GM19468 (cell line): ENCODE results near the gene OBSCN.

ENCODE experiments used
- ATAC-seq: cut with Tn5 transposase; IDR thresholded peaks from one replicate; pipeline ENCODE4 v1.9.1; 2021; ENCODE audit warnings: mild to moderate bottlenecking, moderate library complexity, moderate number of reproducible peaks; ENCODE audit not compliant: unreplicated experiment; ENCODE audit errors: extremely low read depth

The OBSCN gene, protein sequence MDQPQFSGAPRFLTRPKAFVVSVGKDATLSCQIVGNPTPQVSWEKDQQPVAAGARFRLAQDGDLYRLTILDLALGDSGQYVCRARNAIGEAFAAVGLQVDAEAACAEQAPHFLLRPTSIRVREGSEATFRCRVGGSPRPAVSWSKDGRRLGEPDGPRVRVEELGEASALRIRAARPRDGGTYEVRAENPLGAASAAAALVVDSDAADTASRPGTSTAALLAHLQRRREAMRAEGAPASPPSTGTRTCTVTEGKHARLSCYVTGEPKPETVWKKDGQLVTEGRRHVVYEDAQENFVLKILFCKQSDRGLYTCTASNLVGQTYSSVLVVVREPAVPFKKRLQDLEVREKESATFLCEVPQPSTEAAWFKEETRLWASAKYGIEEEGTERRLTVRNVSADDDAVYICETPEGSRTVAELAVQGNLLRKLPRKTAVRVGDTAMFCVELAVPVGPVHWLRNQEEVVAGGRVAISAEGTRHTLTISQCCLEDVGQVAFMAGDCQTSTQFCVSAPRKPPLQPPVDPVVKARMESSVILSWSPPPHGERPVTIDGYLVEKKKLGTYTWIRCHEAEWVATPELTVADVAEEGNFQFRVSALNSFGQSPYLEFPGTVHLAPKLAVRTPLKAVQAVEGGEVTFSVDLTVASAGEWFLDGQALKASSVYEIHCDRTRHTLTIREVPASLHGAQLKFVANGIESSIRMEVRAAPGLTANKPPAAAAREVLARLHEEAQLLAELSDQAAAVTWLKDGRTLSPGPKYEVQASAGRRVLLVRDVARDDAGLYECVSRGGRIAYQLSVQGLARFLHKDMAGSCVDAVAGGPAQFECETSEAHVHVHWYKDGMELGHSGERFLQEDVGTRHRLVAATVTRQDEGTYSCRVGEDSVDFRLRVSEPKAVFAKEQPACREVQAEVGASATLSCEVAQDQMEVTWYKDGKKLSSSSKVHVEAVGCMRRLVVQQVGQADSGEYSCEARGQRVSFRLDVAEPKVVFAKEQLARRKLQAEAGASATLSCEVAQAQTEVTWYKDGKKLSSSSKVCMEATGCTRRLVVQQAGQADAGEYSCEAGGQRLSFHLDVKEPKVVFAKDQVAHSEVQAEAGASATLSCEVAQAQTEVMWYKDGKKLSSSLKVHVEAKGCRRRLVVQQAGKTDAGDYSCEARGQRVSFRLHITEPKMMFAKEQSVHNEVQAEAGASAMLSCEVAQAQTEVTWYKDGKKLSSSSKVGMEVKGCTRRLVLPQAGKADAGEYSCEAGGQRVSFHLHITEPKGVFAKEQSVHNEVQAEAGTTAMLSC (N-terminal part only)

DNA sequence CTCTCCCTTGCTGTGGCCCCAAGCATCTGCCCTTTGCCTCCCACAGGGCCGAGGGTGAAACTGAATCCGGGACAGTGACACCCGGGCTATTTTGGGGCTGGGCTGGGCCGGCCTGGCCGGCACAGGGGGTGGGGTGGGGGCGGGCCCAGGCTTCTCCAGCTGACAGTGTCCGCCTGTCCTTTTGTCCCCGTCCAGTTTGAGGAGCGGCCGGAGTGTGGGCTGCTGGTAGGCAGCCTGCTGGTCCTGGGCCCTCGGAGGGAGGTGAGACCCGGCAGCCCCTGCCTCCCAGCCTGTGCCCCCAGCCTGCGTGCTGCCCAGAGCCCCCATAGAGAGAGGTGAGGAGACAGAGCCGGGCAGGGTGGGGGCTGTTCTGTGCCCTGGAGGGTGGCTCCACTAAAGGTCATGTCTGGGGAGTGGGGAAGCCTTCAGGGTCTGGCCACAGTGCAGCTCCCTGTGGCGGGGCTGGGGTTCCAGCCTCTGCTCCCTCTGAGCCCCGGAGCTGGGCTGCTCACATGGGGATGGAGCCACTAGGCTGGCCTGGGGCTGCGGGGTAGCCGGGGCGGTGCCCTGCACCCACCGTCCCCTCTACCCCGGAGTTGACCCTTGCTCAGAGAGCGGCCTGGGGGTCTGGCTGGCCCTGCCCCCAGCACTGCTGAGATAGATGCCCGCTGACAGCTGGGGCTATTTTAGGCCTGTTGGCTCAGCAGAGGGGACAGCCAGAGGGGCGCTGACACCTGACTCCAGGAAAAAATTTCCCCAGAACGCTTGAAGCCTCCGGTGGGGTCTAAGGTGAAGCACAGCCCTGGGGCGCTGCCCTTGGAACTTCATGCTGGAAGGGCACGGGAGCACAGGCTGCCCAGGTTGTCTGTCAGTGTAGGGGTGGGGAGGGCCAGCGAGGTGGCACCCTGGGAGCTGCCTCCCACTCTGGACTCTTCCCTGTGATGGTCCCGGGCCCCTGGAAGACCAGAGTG lies at the start of gene OBSCN:
Gene OBSCN, plus strand, starts transcription at position 194 of the 971 bp plus-strand sequence. CDS start 3,740 bp downstream, outside the sequence.
- ATAC-seq = no peak

DNA sequence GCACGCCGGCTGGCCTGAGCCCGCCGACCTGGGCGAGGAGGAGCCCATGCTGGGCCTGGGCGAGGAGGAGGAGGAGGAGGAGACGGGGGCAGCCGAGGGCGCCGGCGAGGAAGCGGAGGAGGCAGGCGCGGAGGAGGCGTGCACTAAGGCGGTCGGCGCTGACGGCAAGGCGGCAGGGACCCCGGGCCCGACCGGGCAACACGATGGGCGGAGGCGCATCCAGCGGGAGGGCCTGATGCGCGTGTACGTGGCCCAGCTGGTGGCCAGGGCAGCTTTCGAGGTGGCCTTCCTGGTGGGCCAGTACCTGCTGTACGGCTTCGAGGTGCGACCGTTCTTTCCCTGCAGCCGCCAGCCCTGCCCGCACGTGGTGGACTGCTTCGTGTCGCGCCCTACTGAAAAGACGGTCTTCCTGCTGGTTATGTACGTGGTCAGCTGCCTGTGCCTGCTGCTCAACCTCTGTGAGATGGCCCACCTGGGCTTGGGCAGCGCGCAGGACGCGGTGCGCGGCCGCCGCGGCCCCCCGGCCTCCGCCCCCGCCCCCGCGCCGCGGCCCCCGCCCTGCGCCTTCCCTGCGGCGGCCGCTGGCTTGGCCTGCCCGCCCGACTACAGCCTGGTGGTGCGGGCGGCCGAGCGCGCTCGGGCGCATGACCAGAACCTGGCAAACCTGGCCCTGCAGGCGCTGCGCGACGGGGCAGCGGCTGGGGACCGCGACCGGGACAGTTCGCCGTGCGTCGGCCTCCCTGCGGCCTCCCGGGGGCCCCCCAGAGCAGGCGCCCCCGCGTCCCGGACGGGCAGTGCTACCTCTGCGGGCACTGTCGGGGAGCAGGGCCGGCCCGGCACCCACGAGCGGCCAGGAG lies 49.5 kb upstream of the OBSCN start:
- ATAC-seq = no peak

DNA sequence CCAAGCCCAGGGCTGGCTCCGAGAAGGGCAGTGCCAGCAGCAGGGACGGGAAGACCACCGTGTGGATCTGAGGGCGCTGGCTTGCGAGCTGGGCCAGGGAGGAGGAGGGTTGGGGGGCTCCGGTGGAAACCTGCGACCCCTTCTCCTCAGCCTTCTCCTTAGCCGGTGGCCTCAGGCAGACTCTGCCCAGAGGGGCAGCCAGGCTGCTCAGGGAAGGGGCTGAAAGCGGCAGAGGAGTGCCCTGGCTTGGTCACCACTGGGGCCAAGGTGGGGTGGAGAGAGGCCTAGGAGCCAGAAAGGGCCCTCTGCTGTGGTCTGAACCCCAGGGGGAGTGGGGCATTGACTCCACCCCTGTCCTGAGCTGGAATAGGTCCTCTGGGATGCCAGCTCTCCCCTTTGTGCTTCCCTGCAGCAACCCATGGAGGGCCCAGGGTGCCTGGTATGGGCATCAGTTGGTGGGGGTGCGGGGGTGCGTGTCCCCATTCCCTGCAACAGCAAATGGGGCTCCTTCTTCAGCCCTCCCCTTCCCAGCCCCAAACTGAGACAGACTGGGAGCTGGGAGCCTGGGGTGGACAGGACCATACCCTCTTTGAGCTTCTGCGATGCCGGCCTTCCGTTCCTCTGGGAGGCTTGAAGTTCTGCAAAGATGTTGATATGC lies 48.7 kb upstream of the OBSCN start:
- ATAC-seq = no peak

DNA sequence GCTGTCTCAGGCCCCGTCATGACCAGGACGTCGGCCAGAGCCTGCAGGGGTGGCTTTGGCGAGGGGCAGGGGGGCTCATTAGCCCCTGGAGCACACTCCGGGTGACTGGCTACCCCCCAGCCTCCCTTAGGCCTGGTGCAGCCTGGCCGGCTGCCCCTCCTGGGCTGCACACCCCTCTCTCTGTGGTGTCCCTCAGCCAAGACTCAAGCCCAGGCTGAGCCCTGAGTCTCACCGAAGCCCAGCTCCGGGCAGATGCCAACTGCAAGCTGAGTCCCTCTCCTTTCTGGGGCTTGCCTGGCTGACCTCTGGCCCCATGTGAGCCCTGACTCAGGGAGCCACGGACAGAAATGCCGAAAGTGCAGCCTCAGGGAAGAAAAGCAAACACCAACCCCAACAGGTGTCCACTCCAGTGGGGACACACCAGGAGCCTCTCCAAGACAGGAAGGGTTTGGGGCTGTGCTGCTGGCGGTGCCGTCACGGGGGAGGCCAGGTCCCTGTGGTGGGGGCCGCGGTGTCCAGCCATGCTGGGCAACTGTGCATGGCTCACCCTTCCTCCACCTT lies 47.6 kb upstream of the OBSCN start:
- no peak for ATAC-seq

DNA sequence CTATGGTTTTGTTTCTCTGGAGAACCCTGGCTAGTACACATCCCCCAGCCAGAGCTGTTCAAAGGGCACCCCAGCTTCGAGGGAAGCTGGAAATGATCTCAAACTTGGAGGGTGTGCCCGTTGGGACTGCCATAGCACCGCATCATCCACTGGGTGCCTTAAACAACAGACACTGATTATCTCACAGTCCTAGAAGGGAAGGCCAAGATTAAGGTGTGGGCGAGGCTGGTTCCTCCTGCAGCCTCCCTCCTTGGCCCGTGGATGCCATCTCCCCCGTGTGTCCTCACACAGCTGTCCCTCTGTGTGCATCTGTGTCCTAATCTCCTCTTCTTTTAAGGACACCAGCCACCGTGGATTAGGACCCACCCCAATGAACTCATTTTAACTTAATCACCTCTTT lies 46.5 kb upstream of the OBSCN start:
- no peak for ATAC-seq

DNA sequence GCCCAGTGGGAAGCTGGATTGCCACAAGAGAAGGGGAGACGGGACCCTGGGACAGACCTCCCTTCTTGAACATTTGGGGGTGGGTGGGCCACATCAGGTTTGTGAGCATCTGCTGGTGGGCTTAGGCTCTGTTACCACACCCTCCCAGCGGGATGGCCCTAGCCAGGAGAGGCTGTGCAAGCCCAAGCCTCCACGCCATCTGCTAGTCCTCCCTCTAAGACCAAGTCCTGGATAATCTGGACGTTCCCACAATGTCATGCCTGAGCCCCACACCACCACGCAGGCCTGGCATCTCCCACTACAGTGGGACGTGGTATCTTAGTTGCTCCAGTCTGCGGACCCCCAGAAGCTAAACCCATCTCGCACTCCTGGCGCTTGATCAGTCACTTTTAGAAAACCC lies 46.0 kb upstream of the OBSCN start:
- ATAC-seq = no peak

DNA sequence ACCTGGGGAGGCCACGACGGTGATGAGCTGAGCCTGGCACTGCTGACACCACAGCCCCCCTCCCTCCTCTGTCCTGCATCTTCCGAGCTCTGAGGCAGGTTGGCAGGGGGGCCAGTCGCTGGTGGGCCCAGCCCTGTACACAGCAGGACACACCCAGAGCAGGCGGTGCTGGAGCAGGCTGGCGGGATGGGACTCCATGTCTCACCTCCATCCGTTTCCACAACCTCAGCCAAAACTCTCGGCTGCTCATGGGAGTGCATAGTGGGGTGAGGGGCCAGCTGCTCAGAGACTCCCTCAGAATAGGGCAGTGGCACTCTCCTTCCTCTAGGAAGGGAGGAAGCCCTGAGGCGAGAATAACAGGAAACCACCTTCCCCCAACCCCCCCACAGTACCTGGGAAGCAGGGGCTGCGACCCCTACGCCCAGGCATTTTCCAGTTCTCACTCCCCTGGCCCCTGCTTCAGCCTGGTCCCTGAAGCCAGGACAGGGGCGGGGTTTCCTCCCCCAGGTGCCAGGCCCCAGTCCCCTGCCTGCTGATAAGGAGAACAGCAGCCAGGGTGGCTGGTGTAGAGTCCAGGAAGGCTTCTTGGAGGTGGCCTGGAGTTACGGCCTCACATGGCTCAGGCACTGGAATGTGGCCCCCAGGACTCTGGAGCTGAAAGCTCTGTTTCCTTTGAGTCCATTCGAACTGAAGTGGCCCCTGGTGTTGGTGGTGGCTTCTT lies 45.4 kb upstream of the OBSCN start:
- ATAC-seq = no peak

DNA sequence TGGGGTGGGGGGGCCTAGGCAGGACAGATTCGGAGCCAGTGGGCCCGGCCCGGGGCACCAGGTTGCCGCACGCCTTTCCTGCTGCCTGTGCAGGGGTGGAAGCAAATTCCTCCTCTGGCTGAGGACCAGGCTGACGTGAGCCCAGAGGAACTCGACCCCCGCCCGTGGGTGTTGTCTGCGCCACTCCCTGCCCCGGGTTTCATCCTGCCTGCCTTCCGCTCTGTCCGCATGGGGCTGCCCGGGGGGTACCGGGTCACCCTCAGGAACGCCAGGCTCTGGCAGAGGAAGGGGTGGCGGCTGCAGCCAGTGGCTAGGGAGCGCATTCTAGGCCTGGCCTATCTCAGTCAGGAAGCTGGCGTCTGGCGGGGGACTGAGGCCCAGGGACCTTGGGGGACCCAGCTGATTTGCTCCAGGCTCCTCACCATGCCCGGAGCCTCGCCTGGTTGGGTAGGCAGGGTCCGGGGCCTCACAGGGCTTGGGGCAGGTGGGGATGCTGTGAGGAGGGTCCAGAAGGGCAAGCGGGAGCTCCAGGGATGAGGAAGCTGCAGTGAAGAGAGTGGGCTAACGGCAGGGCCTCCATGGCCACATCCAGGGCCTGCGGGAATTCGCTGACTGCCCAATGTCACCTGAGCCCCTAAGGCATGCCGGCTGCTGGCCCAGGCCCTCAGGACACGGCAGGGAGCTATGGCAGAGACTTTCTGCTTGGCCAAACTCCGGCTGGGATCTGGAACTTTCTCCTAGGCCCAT lies 44.7 kb upstream of the OBSCN start:
- no peak for ATAC-seq

DNA sequence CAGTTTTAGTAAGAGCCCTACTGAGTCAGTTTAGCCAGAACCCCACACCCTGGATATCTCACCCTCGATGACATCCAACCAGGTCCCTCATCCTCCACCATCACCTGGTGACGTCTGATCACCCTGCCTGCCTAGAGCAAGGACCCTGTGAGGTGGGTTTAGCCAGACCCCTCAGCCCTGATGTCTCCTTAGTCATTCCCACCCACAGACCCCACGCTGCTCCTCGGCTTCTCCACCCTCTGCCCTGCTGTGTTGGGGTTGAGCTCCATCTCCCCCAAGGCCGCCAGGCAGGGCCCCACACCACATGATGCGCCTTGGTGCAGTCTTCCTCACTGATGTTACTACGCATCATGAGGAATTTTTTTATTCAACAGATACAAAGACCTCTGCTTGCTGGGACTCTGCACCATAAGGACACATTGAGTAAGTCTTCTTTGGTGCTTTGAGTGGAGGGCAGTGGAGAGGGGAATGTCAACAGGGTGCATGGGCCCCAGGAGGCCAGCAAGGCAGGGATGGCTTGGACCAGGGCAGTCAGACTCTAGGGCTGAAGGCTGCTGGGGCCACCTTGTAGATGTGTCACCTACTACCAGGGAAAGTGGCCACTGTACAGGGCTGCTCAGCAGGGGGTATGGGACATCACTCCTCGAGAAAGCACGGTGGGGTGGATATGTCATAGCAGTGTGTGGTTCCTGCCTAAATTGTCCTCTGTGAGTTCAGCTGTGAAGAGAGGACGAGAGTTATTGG lies 43.9 kb upstream of the OBSCN start:
- ATAC-seq = no peak

DNA sequence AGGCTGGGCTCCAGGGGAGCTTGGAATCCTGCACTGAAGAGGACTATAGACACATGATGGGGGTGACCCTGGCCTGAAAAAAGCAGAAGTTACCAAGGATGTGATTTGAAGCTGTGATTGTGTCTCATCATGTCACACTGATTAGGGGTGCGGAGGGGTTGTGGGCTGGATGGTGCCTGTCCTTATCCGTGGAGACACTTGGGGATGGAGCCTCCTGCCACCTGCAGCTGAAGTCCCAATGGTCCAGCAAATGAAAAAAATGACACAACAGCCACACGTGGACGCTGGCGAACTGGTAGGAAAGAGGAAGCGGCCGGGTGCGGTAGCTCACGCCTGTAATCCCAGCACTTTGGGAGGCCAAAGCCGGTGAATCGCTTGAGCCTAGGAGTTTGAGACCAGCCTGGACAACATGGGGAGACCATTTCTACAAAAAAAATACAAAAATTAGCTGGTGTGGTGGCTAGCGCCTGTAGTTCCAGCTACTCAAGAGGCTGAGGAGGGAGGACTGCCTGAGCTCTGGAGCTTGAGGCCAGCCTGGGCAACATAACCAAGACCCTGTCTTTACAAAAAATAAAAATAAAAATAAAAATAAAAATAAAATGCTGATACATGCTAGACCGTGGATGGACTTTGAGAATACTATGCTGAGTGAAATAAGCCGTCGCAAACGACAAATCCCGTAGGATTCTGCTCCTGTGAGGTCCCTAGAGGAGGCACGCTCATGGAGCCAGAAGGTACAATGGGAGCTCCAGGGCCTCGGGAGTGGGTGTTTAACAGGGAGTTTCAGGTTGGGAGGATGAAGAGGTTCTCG lies 43.1 kb upstream of the OBSCN start:
- ATAC-seq = no peak

DNA sequence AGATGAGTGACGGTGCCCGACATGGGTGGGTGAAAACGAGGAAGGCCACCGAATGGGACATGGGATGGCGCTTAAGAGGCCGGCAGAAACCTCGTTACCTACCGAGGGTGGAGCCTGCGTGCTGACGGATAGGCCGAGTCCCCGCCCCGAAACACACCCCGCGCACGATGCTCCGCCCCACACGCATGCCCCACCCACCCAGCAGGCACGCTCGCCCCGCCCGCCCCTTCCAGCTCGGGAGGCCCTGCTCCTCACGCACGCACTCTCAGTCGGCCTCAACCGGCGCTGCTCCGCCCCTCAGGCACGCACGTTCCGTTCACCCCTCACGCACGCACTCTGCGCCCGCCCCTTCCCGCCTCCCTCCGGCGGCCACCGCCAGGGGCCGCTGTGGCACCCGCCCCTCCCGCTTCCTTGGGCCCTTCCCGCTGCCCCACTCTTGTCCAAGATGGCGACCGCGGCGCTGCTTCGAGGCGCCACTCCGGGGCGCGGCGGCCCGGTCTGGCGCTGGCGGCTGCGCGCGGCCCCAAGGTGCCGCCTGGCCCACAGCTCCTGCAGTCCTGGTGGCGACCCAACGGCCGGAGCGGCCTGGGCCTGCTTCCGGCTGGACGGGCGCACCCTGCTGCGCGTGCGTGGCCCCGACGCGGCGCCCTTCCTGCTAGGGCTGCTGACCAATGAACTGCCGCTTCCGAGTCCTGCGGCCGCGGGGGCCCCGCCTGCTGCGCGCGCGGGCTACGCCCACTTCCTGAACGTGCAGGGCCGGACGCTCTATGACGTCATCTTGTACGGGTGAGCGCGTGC lies 42.3 kb upstream of the OBSCN start, which contains the start of gene IBA57:
Gene IBA57, plus strand, starts transcription at position 433 of the 798 bp plus-strand sequence. Its CDS starts 13 bp downstream, at position 446.
- peak; percentile 84 for ATAC-seq

DNA sequence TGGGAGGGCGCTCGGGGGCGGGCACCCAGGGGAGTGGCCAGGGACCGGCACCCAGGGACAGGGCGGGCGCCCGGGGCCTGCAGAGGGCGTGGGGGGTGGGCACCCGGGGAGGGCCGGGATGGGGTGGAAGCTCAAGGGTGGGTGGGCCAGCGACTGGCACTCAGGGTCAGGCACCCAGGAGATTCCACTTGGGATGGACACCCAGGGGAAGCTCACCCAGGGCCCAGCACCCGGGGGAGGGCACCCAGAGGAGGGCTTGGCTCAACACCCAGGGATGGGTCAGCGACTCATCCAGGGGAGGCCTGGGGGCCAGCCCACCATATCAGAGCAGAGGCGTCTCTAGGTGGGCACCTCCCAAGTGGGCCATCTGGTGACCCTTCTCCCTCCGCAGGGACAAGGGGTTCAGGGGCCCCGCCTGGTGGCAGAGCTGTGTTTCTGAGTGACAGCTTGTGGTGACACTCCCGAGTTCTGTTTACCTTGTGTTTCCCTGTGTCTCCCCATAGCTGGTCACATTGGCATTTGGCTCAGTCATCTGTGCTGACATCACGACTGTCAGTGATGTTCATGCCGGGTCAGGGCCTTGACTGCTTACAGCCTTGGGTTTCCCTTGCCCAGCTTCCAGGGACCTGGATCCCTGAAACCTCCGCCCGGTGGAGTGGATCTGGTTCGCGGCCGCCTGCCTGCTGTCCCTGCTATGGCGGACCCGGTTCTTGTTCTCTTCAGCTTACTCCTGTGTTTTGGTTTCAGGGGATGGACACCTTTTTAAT lies 41.5 kb upstream of the OBSCN start:
- no peak for ATAC-seq
